ENCODE data around the gene MAST3. TPM values are rescaled to one million over a fixed set of nuclear protein-coding genes. Genes with fewer than 3 reads are reported as not detected.

Gene MAST3
- total and polyA plus RNA-seq, 7 donors = 2.6 to 16.3 (median 4.2) TPM

DNA sequence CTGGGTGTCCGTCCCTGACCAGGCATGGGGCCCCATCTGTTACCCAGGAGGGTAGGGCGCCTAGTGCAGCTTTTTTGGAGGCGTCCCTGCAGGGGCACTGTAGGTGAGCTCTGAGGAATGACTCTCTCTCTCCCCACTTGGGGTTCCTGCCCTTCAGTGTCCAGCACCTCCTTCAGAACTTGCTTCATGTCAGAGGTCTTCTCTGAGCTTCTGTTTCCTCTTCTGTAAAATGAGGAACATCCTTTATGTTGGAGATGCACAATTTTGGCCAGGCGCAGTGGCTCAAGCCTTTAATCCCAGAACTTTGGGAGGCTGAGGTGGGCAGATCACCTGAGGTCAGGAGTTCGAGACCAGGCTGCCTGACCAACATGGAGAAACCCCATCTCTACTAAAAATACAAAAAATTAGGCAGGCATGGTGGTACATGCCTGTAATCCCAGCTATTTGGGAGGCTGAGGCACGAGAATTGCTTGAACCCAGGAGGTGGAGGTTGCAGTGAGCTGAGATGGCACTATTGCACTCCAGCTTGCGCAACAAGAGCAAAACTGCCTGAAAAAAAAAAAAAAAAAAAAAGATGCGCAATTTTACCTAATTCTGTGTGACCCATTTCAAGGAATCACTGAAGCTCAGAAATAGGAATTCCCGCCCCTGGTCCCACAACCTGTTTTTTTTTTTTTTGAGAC is 40.2 kb downstream of the MAST3 start:
- Histone ChIP-seq H3K27ac (no peak overlapping the region), H3K9me3 (no peaks in the 10 kb centered on the region), H3K27me3 (no peaks in the 10 kb centered on the region), H3K4me1 (no peaks in the 10 kb centered on the region), H3K36me3 (peaks cover 0 to 36% (median 0%) of the 10 kb centered on the region in 4 donors), H3K4me3 (no peak overlapping the region)
- intact Hi-C loops (cut with DNase I) = no loop called here
- TF ChIP-seq POLR2A (IDR thresholded peaks at IDR 0.05) (no peak), EP300 (IDR thresholded peaks at IDR 0.05) (no peak), POLR2AphosphoS5 (IDR thresholded peaks at IDR 0.05) (no peak)
- TF ChIP-seq, protein P1, sequence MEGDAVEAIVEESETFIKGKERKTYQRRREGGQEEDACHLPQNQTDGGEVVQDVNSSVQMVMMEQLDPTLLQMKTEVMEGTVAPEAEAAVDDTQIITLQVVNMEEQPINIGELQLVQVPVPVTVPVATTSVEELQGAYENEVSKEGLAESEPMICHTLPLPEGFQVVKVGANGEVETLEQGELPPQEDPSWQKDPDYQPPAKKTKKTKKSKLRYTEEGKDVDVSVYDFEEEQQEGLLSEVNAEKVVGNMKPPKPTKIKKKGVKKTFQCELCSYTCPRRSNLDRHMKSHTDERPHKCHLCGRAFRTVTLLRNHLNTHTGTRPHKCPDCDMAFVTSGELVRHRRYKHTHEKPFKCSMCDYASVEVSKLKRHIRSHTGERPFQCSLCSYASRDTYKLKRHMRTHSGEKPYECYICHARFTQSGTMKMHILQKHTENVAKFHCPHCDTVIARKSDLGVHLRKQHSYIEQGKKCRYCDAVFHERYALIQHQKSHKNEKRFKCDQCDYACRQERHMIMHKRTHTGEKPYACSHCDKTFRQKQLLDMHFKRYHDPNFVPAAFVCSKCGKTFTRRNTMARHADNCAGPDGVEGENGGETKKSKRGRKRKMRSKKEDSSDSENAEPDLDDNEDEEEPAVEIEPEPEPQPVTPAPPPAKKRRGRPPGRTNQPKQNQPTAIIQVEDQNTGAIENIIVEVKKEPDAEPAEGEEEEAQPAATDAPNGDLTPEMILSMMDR (IDR thresholded peaks at IDR 0.05) = no peak
- DNase-seq = no peak
- 95 to 96% methylated on average over 9 of the region's 9 CpGs for WGBS, 2 donors

DNA sequence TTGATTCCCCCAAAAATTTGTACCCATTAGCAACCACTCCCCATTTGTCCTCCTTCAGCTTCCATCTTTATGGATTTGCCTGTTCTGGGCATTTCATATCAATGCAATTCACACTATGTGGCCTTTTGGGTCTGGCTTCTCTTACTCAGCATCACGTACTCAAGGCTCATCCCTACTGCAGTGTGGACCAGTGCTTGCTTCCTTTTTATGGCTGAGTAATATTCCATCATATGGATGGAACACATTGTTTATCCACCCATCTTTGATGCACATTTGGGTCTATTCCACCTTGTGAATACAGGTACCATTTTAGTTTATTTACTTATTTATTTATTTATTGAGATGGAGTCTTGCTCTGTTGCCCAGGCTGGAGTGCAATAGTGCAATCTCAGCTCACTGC is 42.9 kb downstream of the MAST3 start:
- peaks cover 8 to 47% (median 10%) of the 10 kb centered on the region in 4 donors for H3K36me3 ChIP-seq
- H3K27ac ChIP-seq = no peak overlapping the region
- intact Hi-C loops (cut with DNase I) = no loop called here
- TF ChIP-seq POLR2A (IDR thresholded peaks at IDR 0.05) = no peak
- TF ChIP-seq, protein P1 (IDR thresholded peaks at IDR 0.05) = no peak
- no peak for TF ChIP-seq EP300 (IDR thresholded peaks at IDR 0.05)
- TF ChIP-seq POLR2AphosphoS5 (IDR thresholded peaks at IDR 0.05) = no peak
- no peak for DNase-seq
- no peak overlapping the region for H3K4me3 ChIP-seq
- H3K9me3 ChIP-seq = no peaks in the 10 kb centered on the region
- no peaks in the 10 kb centered on the region for H3K27me3 ChIP-seq
- WGBS, 2 donors = 99% methylated on average over 1 of the region's 1 CpG
- H3K4me1 ChIP-seq = no peaks in the 10 kb centered on the region

DNA sequence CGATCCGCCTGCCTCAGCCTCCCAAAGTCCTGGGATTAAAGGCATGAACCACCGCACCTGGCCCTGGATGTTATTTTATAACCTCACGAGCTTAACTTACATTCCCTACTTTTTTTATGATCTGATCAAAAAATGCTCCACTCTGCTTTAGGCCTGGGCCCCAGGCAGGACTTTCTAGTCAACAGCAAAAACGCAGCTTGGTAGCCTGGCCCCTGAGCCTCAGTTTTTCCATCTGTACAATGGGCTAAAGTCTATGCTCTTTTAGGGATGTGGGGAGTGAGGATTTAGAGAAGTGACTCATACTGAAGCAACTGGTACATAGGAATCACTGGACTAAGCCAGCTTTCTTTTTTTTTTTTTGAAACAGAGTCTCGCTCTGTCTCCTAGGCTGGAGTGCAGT is 43.5 kb downstream of the MAST3 start:
- TF ChIP-seq, protein P1 (IDR thresholded peaks at IDR 0.05) = no peak
- TF ChIP-seq POLR2AphosphoS5 (IDR thresholded peaks at IDR 0.05) (no peak), POLR2A (IDR thresholded peaks at IDR 0.05) (no peak), EP300 (IDR thresholded peaks at IDR 0.05) (no peak)
- no peaks in the 10 kb centered on the region for H3K9me3 ChIP-seq
- H3K4me3 ChIP-seq = no peak overlapping the region
- no peaks in the 10 kb centered on the region for H3K27me3 ChIP-seq
- intact Hi-C loops (cut with DNase I) = no loop called here
- peaks cover 8 to 48% (median 13%) of the 10 kb centered on the region in 4 donors for H3K36me3 ChIP-seq
- H3K4me1 ChIP-seq = no peaks in the 10 kb centered on the region
- no peak overlapping the region for H3K27ac ChIP-seq
- 94 to 95% methylated on average over 6 of the region's 6 CpGs for WGBS, 2 donors
- DNase-seq = no peak

DNA sequence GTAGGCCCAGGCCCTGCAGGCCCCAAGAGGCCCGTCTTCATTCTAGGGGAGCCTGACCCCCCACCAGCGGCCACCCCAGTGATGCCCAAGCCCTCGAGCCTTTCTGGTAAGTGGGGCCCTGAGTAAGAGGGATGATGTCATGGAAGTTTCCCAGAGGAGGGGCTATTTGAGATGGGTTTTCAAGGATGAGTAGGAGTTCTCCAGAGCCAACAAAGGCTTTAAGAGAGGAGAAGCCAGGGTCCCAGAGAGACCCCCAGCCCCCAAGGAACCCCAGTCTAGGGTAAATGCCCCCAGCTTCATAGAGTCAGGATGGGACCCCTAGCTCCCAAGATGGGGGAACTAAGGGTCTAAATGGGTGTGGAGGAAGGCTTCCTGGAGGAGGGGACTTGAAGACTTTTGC is 46.3 kb downstream of the MAST3 start:
- no peaks in the 10 kb centered on the region for H3K4me1 ChIP-seq
- intact Hi-C loops (cut with DNase I) = no loop called here
- no peaks in the 10 kb centered on the region for H3K27me3 ChIP-seq
- WGBS, 2 donors = 95 to 96% methylated on average over 3 of the region's 3 CpGs
- DNase-seq = no peak
- TF ChIP-seq, protein P1 (IDR thresholded peaks at IDR 0.05) = no peak
- no peak for TF ChIP-seq POLR2AphosphoS5 (IDR thresholded peaks at IDR 0.05)
- TF ChIP-seq POLR2A (IDR thresholded peaks at IDR 0.05) = no peak
- TF ChIP-seq EP300 (IDR thresholded peaks at IDR 0.05) = no peak
- no peak overlapping the region for H3K4me3 ChIP-seq
- no peaks in the 10 kb centered on the region for H3K9me3 ChIP-seq
- H3K27ac ChIP-seq = no peak overlapping the region
- peaks cover 8 to 43% (median 13%) of the 10 kb centered on the region in 4 donors for H3K36me3 ChIP-seq

DNA sequence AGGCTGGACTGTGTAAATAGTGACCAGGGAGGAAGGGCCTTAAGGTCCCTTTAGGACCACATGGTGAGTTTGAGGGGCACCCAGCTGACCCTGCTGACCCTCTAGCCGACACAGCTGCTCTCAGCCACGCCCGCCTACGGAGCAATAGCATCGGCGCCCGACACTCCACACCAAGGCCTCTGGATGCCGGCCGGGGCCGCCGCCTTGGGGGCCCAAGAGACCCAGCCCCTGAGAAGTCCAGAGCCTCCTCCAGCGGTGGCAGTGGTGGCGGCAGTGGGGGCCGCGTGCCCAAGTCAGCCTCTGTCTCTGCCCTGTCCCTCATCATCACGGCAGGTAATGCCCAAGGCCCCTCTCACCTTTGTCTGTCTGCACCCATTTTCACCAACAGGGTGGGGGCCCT is 46.8 kb downstream of the MAST3 start:
- intact Hi-C loops (cut with DNase I) = no loop called here
- no peak for TF ChIP-seq POLR2A (IDR thresholded peaks at IDR 0.05)
- no peak for TF ChIP-seq EP300 (IDR thresholded peaks at IDR 0.05)
- TF ChIP-seq POLR2AphosphoS5 (IDR thresholded peaks at IDR 0.05) = no peak
- TF ChIP-seq, protein P1 (IDR thresholded peaks at IDR 0.05) = no peak
- no peak overlapping the region for H3K4me3 ChIP-seq
- no peaks in the 10 kb centered on the region for H3K9me3 ChIP-seq
- DNase-seq = no peak
- H3K27ac ChIP-seq = no peak overlapping the region
- H3K36me3 ChIP-seq = peaks cover 8 to 41% (median 13%) of the 10 kb centered on the region in 4 donors
- 88 to 91% methylated on average over 16 of the region's 16 CpGs for WGBS, 2 donors
- no peaks in the 10 kb centered on the region for H3K27me3 ChIP-seq
- no peaks in the 10 kb centered on the region for H3K4me1 ChIP-seq
